ENCODE measurements around the gene JMY. TPM values are rescaled to one million over a fixed set of nuclear protein-coding genes. Genes with fewer than 3 reads are reported as not detected.

Gene JMY
- total RNA-seq, 5 donors from 2014 or later (not counting 1 experiment from before 2014, with no cell fraction given): 18.0 to 45.3 (median 21.1) TPM

DNA sequence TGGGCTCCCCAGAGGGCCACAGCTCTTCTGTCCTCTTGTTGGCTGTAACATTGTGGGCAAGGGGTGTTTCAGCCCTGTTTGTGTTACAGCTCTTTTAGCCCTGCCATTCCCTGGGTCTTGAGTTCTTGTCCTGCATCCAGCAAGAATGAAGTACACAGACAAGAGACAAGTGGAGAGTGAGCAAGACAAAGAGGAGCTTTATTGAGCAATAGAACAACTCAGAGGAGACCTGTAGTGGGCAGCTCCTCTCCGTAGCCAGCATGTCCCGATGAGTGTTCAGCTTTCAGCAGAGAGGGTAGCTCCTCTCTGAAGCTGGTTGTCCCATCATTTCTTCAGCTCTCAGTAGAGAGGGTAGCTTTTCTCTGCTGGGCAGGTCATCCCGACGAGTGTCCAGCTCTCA is 22.9 kb downstream of the JMY start:
- POLR2A ChIA-PET: no interaction called here
- Mint-ChIP-seq H3K27me3 (no peaks in the 10 kb centered on the region), H3K27ac (no peak overlapping the region), H3K4me1 (peaks cover 61 to 66% (median 62%) of the 10 kb centered on the region in 3 donors), H3K9me3 (no peaks in the 10 kb centered on the region), H3K4me3 (no peak overlapping the region), H3K36me3 (peaks cover 12% of the 10 kb centered on the region)
- peaks cover 0 to 6% of the 10 kb centered on the region in 2 donors for H3K36me3 ChIP-seq (ENCODE audit: control insufficient read depth in 2 of 2, extremely low read depth in 1 of 2, insufficient read depth in 1 of 2, low read length in 1 of 2)
- H3K4me3 ChIP-seq (ENCODE audit: control insufficient read depth in 1 of 2, extremely low read depth in 1 of 2, low read length in 1 of 2): no peak overlapping the region
- H3K9me3 ChIP-seq: no peaks in the 10 kb centered on the region
- no peak overlapping the region for H3K27ac ChIP-seq (ENCODE audit: low read length)
- CTCF ChIA-PET: no interaction called here
- no peak for DNase-seq
- ATAC-seq (replicated peaks in 1 of 4): no peak
- no peaks in the 10 kb centered on the region for H3K27me3 ChIP-seq (replicated peaks in 1 of 2; ENCODE audit: control insufficient read depth in 2 of 2, extremely low read depth in 1 of 2, insufficient read depth in 2 of 2, low read length in 1 of 2)
- H3K4me1 ChIP-seq (ENCODE audit: control insufficient read depth in 1 of 2, extremely low read depth in 1 of 2, insufficient read depth in 2 of 2, low read length in 2 of 2): peaks cover 6 to 43% of the 10 kb centered on the region in 2 experiments
- 100% methylated on average over 4 of the region's 4 CpGs for WGBS (ENCODE audit: insufficient coverage)

DNA sequence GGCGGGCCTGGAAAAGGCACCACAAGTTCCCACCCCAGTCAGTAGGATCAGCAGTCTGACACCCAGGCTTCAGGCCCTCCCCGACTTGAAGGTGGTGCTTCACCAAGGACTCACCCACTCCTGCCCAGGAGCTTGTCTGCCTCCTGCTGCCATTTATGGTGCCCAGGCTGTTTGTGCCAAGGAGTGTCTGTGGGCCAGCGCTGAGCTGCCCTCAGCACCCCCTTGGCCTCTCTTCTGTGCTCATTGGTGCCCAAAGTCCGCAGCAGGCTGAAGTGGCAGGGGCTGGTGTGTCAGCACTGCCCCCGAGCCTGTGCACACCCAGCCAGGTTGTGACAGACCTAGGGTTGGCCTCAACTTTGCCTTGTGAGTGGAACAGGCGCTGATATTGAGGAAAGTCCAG is 23.5 kb downstream of the JMY start:
- Mint-ChIP-seq H3K27me3 (no peaks in the 10 kb centered on the region), H3K4me3 (no peak overlapping the region), H3K27ac (no peak overlapping the region), H3K9me3 (no peaks in the 10 kb centered on the region), H3K36me3 (peaks cover 10% of the 10 kb centered on the region), H3K4me1 (peaks cover 56 to 61% (median 59%) of the 10 kb centered on the region in 3 donors)
- 86% methylated on average over 4 of the region's 6 CpGs for WGBS (ENCODE audit: insufficient coverage)
- CTCF ChIA-PET: no interaction called here
- no peaks in the 10 kb centered on the region for H3K27me3 ChIP-seq (replicated peaks in 1 of 2; ENCODE audit: control insufficient read depth in 2 of 2, extremely low read depth in 1 of 2, insufficient read depth in 2 of 2, low read length in 1 of 2)
- no peak overlapping the region for H3K27ac ChIP-seq (ENCODE audit: low read length)
- ATAC-seq (replicated peaks in 1 of 4): peak in 1 of 4 experiments; percentile 8
- H3K4me1 ChIP-seq (ENCODE audit: control insufficient read depth in 1 of 2, extremely low read depth in 1 of 2, insufficient read depth in 2 of 2, low read length in 2 of 2): peaks cover 6 to 40% of the 10 kb centered on the region in 2 experiments
- no peak overlapping the region for H3K4me3 ChIP-seq (ENCODE audit: control insufficient read depth in 1 of 2, extremely low read depth in 1 of 2, low read length in 1 of 2)
- peaks cover 0 to 6% of the 10 kb centered on the region in 2 donors for H3K36me3 ChIP-seq (ENCODE audit: control insufficient read depth in 2 of 2, extremely low read depth in 1 of 2, insufficient read depth in 1 of 2, low read length in 1 of 2)
- no peak for DNase-seq
- POLR2A ChIA-PET: no interaction called here
- no peaks in the 10 kb centered on the region for H3K9me3 ChIP-seq

DNA sequence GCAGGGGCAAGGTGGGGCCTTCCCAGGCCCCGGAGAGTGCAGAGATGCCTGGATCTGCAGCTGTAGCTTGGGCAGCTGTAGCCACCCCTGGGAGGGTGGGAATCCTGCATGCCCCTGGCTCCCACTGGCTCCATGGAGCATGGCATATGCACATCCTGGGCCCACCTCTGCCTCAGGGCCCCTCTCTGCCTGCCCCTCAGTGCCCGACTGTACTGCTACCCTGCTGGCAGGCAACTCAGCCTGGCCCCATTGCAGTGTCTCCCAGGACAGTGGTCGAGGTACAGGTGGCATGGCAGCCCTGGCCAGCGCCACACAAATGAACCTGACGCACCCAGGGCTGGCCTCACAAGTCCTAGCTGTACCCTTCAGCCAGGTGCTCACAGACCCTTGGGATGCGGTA is 23.9 kb downstream of the JMY start:
- H3K36me3 ChIP-seq (ENCODE audit: control insufficient read depth in 2 of 2, extremely low read depth in 1 of 2, insufficient read depth in 1 of 2, low read length in 1 of 2): peaks cover 0 to 6% of the 10 kb centered on the region in 2 donors
- Mint-ChIP-seq H3K9me3 (no peaks in the 10 kb centered on the region), H3K36me3 (peaks cover 11% of the 10 kb centered on the region), H3K27me3 (no peaks in the 10 kb centered on the region), H3K4me3 (no peak overlapping the region), H3K27ac (no peak overlapping the region), H3K4me1 (peaks cover 51 to 58% (median 57%) of the 10 kb centered on the region in 3 donors)
- ChIA-PET POLR2A (interaction anchor here in 1 of 2 donors (0.6 kb wide), 1 partner anchor 55 kb away, joined by 3 read pairs; no protein-coding TSS in a partner anchor), CTCF (no interaction called here)
- no peaks in the 10 kb centered on the region for H3K27me3 ChIP-seq (replicated peaks in 1 of 2; ENCODE audit: control insufficient read depth in 2 of 2, extremely low read depth in 1 of 2, insufficient read depth in 2 of 2, low read length in 1 of 2)
- no peaks in the 10 kb centered on the region for H3K9me3 ChIP-seq
- ATAC-seq (replicated peaks in 1 of 4): peak in 2 of 4 experiments; percentile 19 to 24
- peaks cover 6 to 40% of the 10 kb centered on the region in 2 experiments for H3K4me1 ChIP-seq (ENCODE audit: control insufficient read depth in 1 of 2, extremely low read depth in 1 of 2, insufficient read depth in 2 of 2, low read length in 2 of 2)
- DNase-seq: no peak
- no peak overlapping the region for H3K27ac ChIP-seq (ENCODE audit: low read length)
- WGBS (ENCODE audit: insufficient coverage): 95% methylated on average over 5 of the region's 6 CpGs
- no peak overlapping the region for H3K4me3 ChIP-seq (ENCODE audit: control insufficient read depth in 1 of 2, extremely low read depth in 1 of 2, low read length in 1 of 2)

DNA sequence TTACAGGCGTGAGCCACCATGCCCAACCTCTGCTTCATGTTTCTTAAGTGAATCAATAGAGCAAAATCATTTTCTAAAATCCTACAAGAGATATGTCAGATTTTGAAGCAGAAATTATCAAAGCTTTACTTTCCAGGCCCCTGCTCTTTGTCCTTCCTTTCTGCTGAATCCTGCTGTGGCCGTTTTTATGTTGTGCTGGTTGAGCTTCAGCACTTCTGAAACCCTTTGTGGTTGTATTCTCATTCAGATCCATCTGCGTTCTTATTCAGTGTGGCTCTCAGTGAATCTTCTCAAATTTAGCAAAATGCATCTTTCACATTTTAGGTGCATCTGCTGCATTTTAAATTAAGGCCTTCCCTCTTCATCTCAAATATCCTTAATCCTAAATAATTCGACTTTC is 26.0 kb downstream of the JMY start:
- Mint-ChIP-seq H3K36me3 (peaks cover 8% of the 10 kb centered on the region), H3K27ac (no peak overlapping the region), H3K4me3 (no peak overlapping the region), H3K4me1 (peaks cover 43 to 52% (median 52%) of the 10 kb centered on the region in 3 donors), H3K27me3 (no peaks in the 10 kb centered on the region), H3K9me3 (no peaks in the 10 kb centered on the region)
- Histone ChIP-seq H3K4me1 (ENCODE audit: control insufficient read depth in 1 of 2, extremely low read depth in 1 of 2, insufficient read depth in 2 of 2, low read length in 2 of 2) (peaks cover 6 to 29% of the 10 kb centered on the region in 2 experiments), H3K9me3 (no peaks in the 10 kb centered on the region), H3K27ac (ENCODE audit: low read length) (no peak overlapping the region), H3K36me3 (ENCODE audit: control insufficient read depth in 2 of 2, extremely low read depth in 1 of 2, insufficient read depth in 1 of 2, low read length in 1 of 2) (peaks cover 0 to 6% of the 10 kb centered on the region in 2 donors), H3K4me3 (ENCODE audit: control insufficient read depth in 1 of 2, extremely low read depth in 1 of 2, low read length in 1 of 2) (no peak overlapping the region), H3K27me3 (replicated peaks in 1 of 2; ENCODE audit: control insufficient read depth in 2 of 2, extremely low read depth in 1 of 2, insufficient read depth in 2 of 2, low read length in 1 of 2) (no peaks in the 10 kb centered on the region)
- WGBS (ENCODE audit: insufficient coverage): 76% methylated on average over 2 of the region's 4 CpGs
- ChIA-PET POLR2A (interaction anchor here in 1 of 2 donors (0.6 kb wide), 2 partner anchors 32 to 354 kb away, joined by 5 to 7 read pairs; no protein-coding TSS in a partner anchor), CTCF (interaction anchor here (0.5 to 0.6 kb wide), 2 partner anchors 8 kb away, joined by 5 to 9 read pairs; no protein-coding TSS in a partner anchor)
- DNase-seq (no peak), ATAC-seq (replicated peaks in 1 of 4) (no peak)

DNA sequence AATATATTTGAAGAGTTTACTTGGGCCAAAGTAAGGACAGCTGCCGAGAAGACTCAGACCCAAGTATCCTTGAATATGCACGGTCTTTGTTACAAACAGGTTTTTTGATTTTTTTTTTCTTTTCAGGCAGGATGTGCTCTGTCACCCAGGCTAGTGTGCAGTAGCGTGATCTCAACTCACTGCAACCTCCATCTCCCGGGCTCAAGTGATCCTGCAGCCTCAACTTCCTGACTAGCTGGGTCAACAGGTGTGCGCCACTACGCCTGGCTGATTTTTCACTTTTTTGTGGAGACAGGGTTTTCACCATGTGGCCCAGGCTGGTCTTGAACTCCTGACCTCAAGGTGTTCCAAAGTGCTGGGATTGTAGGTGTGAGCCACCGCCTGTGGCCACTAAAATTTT is 27.4 kb downstream of the JMY start:
- Mint-ChIP-seq H3K27me3 (no peaks in the 10 kb centered on the region), H3K36me3 (peaks cover 11% of the 10 kb centered on the region), H3K9me3 (no peaks in the 10 kb centered on the region), H3K4me1 (peaks cover 54 to 56% (median 54%) of the 10 kb centered on the region in 3 donors), H3K27ac (peak overlapping the region; percentile 28 to 49), H3K4me3 (no peak overlapping the region)
- H3K36me3 ChIP-seq (ENCODE audit: control insufficient read depth in 2 of 2, extremely low read depth in 1 of 2, insufficient read depth in 1 of 2, low read length in 1 of 2): peaks cover 0 to 4% of the 10 kb centered on the region in 2 donors
- H3K9me3 ChIP-seq: no peaks in the 10 kb centered on the region
- ChIA-PET POLR2A (interaction anchor here in 1 of 2 donors (0.6 kb wide), 1 partner anchor 1044 kb away, joined by 3 read pairs; no protein-coding TSS in a partner anchor), CTCF (interaction anchor here in 1 of 2 donors (0.8 kb wide), 1 partner anchor 42 kb away, joined by 3 read pairs; no protein-coding TSS in a partner anchor)
- peaks cover 6 to 28% of the 10 kb centered on the region in 2 experiments for H3K4me1 ChIP-seq (ENCODE audit: control insufficient read depth in 1 of 2, extremely low read depth in 1 of 2, insufficient read depth in 2 of 2, low read length in 2 of 2)
- H3K27me3 ChIP-seq (replicated peaks in 1 of 2; ENCODE audit: control insufficient read depth in 2 of 2, extremely low read depth in 1 of 2, insufficient read depth in 2 of 2, low read length in 1 of 2): no peaks in the 10 kb centered on the region
- DNase-seq: peak in 2 of 35 experiments; percentile 3 to 16
- no peak overlapping the region for H3K27ac ChIP-seq (ENCODE audit: low read length)
- 30% methylated on average over 3 of the region's 7 CpGs for WGBS (ENCODE audit: insufficient coverage)
- no peak overlapping the region for H3K4me3 ChIP-seq (ENCODE audit: control insufficient read depth in 1 of 2, extremely low read depth in 1 of 2, low read length in 1 of 2)
- peak in 3 of 4 experiments; percentile 42 to 63 (median 60) for ATAC-seq (replicated peaks in 1 of 4)

DNA sequence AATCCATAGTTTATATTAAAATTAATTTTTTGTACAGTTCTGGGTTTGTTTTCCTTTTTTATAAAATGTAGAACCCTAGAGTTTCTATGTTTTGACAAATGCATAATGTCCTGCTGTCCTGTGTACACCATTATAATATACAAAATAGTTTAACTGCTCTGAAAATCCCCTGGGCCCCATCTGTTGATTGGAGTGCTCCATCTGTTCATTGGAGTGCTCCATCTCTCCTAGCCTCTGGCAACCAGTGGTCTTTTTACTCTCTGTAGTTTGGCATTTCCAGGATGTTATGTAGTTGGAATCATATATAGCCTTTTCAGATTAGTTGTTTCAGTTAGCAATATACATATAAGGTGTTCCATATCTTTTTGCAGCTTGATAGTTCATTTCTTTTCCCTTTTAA is 31.2 kb downstream of the JMY start:
- Histone ChIP-seq H3K4me3 (ENCODE audit: control insufficient read depth in 1 of 2, extremely low read depth in 1 of 2, low read length in 1 of 2) (no peak overlapping the region), H3K9me3 (no peaks in the 10 kb centered on the region), H3K27me3 (replicated peaks in 1 of 2; ENCODE audit: control insufficient read depth in 2 of 2, extremely low read depth in 1 of 2, insufficient read depth in 2 of 2, low read length in 1 of 2) (no peaks in the 10 kb centered on the region), H3K4me1 (ENCODE audit: control insufficient read depth in 1 of 2, extremely low read depth in 1 of 2, insufficient read depth in 2 of 2, low read length in 2 of 2) (peaks cover 5 to 6% of the 10 kb centered on the region in 2 experiments), H3K27ac (ENCODE audit: low read length) (no peak overlapping the region), H3K36me3 (ENCODE audit: control insufficient read depth in 2 of 2, extremely low read depth in 1 of 2, insufficient read depth in 1 of 2, low read length in 1 of 2) (no peaks in the 10 kb centered on the region)
- peaks cover 0 to 3% (median 0%) of the 10 kb centered on the region in 3 donors for H3K9me3 Mint-ChIP-seq
- POLR2A ChIA-PET: no interaction called here
- peaks cover 30% of the 10 kb centered on the region for H3K36me3 Mint-ChIP-seq
- H3K27me3 Mint-ChIP-seq: no peaks in the 10 kb centered on the region
- H3K27ac Mint-ChIP-seq: no peak overlapping the region
- ATAC-seq (replicated peaks in 1 of 4) (no peak), DNase-seq (no peak)
- H3K4me3 Mint-ChIP-seq: no peak overlapping the region
- CTCF ChIA-PET: no interaction called here
- peaks cover 56 to 63% (median 62%) of the 10 kb centered on the region in 3 donors for H3K4me1 Mint-ChIP-seq

All from T-cell (primary cell).